K562 (cell line): Measurements from ENCODE around the gene KIAA1958. TPM values are rescaled to one million over a fixed set of nuclear protein-coding genes. Genes with fewer than 3 reads are reported as not detected.
A peak's percentile ranks its signal among the peaks of the same experiment; 100 is the strongest.

Source experiments
- ILF3 ChIP-seq: fragments of 450-650 bp; IDR thresholded peaks from 2 replicates; pipeline ENCODE4 v1.6.1; 2018; ENCODE audit warnings: antibody characterized with exemption, mild to moderate bottlenecking, moderate library complexity, borderline replicate concordance
- MEIS2 ChIP-seq: fragments of 450-650 bp; IDR thresholded peaks from 2 replicates; pipeline ENCODE4 v1.6.1; 2014; ENCODE audit warnings: mild to moderate bottlenecking; ENCODE audit not compliant: partially characterized antibody
- MIER1 ChIP-seq: fragments of 450-650 bp; IDR thresholded peaks from 2 replicates; pipeline ENCODE4 v1.6.1; 2016; ENCODE audit warnings: antibody characterized with exemption, mild to moderate bottlenecking, low read depth
- NFRKB ChIP-seq: fragments of 450-650 bp; IDR thresholded peaks from 2 replicates; pipeline ENCODE4 v1.6.1; 2016; ENCODE audit warnings: low read depth
- PPARD ChIP-seq: fragments of 250-450 bp; sonication (Bioruptor Pico); IDR thresholded peaks from 2 replicates; pipeline ENCODE4 v1.8.0; 2022; ENCODE audit warnings: inconsistent platforms, mild to moderate bottlenecking, moderate library complexity
- PTRF ChIP-seq: fragments of 450-650 bp; IDR thresholded peaks from 2 replicates; pipeline ENCODE4 v1.6.1; 2016; ENCODE audit warnings: mild to moderate bottlenecking, missing genetic modification characterization, missing compliant biosample characterization
- PTTG1 ChIP-seq: fragments of 450-650 bp; IDR thresholded peaks from 2 replicates; pipeline ENCODE4 v1.6.1; 2016; ENCODE audit warnings: low read depth, mild to moderate bottlenecking, missing genetic modification characterization, missing compliant biosample characterization
- RBM25 ChIP-seq: fragments of 200-400 bp; formaldehyde crosslinking; IDR thresholded peaks from 2 replicates; pipeline ENCODE4 v1.6.1; 2018; ENCODE audit warnings: low read length, low read depth, moderate library complexity; ENCODE audit not compliant: severe bottlenecking
- ZNF175 ChIP-seq: fragments of 200-800 bp; sonication (Bioruptor generic); IDR thresholded peaks from 2 replicates; pipeline ENCODE4 v1.6.1; 2016; ENCODE audit warnings: low read depth, mild to moderate bottlenecking, missing genetic modification characterization, missing compliant biosample characterization
- ZNF3 ChIP-seq: fragments of 250-450 bp; sonication (Bioruptor Pico); IDR thresholded peaks from 2 replicates; pipeline ENCODE4 v1.5.0; 2021; ENCODE audit warnings: mild to moderate bottlenecking, moderate library complexity
- polyA plus RNA-seq, 8 experiments: library from polyadenylated mRNA; depleted of rRNA in 4 of 8; stranded (reverse) in 5 of 8; unstranded in 3 of 8; fragments of >200 nt; fragmentation: Nextera tagmentation in 2 of 8; fragmentation: Illumina TruSeq in 1 of 8; extraction: Ambion mirVana in 2 of 8; extraction: Trizol in 1 of 8; gene quantifications; 2 replicates each; pipeline versions ENCODE4 v1.2.1 to v1.2.3, GENCODE V29; 2011 to 2014; ENCODE audit warnings: inconsistent platforms in 1 of 8, missing spikeins in 1 of 8
- total RNA-seq, 7 experiments: library from RNA; depleted of rRNA in 6 of 7; stranded (reverse); fragments of >200 nt in 6 of 7; fragmentation: Illumina TruSeq in 2 of 7; extraction: Trizol in 2 of 7; gene quantifications; 2 replicates each; pipeline versions ENCODE4 v1.2.1 to v1.2.3, GENCODE V29; 2011 to 2021; ENCODE audit warnings: low replicate concordance in 1 of 7
- TF ChIP-seq, protein P1 (sequence below): fragments of 200-800 bp; sonication (Bioruptor generic); IDR thresholded peaks from 2 replicates; pipeline ENCODE4 v1.6.1; 2016; ENCODE audit warnings: missing genetic modification characterization, missing compliant biosample characterization
- TF ChIP-seq, protein P2 (sequence below): fragments of 450-650 bp; IDR thresholded peaks from 2 replicates; pipeline ENCODE4 v1.6.1; 2018; ENCODE audit not compliant: partially characterized antibody
- TF ChIP-seq, protein P3 (sequence below): sonication (generic); formaldehyde crosslinking; IDR thresholded peaks from 2 replicates; pipeline ENCODE4 v1.8.0; 2022; ENCODE audit warnings: mild to moderate bottlenecking, missing genetic modification reagents, borderline replicate concordance
- TF ChIP-seq, protein P4 (sequence below): fragments of 250-450 bp; sonication (Bioruptor Pico); IDR thresholded peaks from 2 replicates; pipeline ENCODE4 v1.8.0; 2021; ENCODE audit warnings: moderate library complexity, mild to moderate bottlenecking, inconsistent platforms

Gene KIAA1958
- total and polyA plus RNA-seq, 9 of the 15 experiments (the other 6 are each of a cell fraction or from before 2014, with no cell fraction given) = 1.1 to 16.0 (median 10.1) TPM

DNA sequence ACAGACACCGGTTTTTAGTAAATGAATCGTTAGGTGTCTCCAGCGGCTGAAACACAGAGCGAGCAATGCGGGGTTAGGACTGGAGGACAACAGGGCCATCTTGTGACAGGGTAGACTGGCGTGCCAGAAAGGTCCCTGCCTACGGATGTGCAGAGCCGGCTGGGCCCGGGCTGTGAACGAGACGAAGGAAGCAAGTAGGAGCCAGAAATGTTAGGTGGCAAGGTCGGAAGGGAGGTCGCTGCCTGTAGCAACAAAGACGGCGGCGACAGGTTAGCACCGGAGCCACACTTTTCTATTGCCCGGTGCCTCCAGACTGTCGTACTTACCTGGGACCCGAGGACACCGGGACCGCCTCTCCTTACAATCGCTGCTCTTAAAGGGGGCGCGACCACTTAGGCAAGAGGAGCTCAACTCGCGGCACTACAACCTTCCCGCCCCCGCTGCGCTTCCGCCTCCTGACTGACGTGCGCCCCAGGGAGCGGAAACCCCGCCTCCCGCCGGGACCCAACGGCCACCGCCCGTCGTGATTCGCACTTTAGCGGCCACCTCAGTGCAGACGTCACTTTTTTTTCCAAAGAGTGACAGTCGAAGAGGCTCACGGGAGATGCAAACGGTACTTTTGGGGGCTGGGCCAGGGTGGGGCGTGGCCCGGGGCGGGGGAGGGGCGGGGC is 231.2 kb downstream of the KIAA1958 start, which contains the start of gene INIP (continued):
- TF ChIP-seq, protein P1, sequence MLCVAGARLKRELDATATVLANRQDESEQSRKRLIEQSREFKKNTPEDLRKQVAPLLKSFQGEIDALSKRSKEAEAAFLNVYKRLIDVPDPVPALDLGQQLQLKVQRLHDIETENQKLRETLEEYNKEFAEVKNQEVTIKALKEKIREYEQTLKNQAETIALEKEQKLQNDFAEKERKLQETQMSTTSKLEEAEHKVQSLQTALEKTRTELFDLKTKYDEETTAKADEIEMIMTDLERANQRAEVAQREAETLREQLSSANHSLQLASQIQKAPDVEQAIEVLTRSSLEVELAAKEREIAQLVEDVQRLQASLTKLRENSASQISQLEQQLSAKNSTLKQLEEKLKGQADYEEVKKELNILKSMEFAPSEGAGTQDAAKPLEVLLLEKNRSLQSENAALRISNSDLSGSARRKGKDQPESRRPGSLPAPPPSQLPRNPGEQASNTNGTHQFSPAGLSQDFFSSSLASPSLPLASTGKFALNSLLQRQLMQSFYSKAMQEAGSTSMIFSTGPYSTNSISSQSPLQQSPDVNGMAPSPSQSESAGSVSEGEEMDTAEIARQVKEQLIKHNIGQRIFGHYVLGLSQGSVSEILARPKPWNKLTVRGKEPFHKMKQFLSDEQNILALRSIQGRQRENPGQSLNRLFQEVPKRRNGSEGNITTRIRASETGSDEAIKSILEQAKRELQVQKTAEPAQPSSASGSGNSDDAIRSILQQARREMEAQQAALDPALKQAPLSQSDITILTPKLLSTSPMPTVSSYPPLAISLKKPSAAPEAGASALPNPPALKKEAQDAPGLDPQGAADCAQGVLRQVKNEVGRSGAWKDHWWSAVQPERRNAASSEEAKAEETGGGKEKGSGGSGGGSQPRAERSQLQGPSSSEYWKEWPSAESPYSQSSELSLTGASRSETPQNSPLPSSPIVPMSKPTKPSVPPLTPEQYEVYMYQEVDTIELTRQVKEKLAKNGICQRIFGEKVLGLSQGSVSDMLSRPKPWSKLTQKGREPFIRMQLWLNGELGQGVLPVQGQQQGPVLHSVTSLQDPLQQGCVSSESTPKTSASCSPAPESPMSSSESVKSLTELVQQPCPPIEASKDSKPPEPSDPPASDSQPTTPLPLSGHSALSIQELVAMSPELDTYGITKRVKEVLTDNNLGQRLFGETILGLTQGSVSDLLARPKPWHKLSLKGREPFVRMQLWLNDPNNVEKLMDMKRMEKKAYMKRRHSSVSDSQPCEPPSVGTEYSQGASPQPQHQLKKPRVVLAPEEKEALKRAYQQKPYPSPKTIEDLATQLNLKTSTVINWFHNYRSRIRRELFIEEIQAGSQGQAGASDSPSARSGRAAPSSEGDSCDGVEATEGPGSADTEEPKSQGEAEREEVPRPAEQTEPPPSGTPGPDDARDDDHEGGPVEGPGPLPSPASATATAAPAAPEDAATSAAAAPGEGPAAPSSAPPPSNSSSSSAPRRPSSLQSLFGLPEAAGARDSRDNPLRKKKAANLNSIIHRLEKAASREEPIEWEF (CRISPR knock-in tag) = no peak
- TF ChIP-seq, protein P2, sequence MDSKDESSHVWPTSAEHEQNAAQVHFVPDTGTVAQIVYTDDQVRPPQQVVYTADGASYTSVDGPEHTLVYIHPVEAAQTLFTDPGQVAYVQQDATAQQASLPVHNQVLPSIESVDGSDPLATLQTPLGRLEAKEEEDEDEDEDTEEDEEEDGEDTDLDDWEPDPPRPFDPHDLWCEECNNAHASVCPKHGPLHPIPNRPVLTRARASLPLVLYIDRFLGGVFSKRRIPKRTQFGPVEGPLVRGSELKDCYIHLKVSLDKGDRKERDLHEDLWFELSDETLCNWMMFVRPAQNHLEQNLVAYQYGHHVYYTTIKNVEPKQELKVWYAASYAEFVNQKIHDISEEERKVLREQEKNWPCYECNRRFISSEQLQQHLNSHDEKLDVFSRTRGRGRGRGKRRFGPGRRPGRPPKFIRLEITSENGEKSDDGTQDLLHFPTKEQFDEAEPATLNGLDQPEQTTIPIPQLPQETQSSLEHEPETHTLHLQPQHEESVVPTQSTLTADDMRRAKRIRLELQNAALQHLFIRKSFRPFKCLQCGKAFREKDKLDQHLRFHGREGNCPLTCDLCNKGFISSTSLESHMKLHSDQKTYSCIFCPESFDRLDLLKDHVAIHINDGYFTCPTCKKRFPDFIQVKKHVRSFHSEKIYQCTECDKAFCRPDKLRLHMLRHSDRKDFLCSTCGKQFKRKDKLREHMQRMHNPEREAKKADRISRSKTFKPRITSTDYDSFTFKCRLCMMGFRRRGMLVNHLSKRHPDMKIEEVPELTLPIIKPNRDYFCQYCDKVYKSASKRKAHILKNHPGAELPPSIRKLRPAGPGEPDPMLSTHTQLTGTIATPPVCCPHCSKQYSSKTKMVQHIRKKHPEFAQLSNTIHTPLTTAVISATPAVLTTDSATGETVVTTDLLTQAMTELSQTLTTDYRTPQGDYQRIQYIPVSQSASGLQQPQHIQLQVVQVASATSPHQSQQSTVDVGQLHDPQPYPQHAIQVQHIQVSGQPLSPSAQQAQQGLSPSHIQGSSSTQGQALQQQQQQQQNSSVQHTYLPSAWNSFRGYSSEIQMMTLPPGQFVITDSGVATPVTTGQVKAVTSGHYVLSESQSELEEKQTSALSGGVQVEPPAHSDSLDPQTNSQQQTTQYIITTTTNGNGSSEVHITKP = no peak
- TF ChIP-seq ZNF175 (CRISPR knock-in tag) = no peak
- TF ChIP-seq PTRF = no peak
- TF ChIP-seq ZNF3 (CRISPR knock-in tag) = no peak
- TF ChIP-seq MEIS2 = peak; percentile 80
- no peak for TF ChIP-seq PTTG1 (tag)
- TF ChIP-seq, protein P3, sequence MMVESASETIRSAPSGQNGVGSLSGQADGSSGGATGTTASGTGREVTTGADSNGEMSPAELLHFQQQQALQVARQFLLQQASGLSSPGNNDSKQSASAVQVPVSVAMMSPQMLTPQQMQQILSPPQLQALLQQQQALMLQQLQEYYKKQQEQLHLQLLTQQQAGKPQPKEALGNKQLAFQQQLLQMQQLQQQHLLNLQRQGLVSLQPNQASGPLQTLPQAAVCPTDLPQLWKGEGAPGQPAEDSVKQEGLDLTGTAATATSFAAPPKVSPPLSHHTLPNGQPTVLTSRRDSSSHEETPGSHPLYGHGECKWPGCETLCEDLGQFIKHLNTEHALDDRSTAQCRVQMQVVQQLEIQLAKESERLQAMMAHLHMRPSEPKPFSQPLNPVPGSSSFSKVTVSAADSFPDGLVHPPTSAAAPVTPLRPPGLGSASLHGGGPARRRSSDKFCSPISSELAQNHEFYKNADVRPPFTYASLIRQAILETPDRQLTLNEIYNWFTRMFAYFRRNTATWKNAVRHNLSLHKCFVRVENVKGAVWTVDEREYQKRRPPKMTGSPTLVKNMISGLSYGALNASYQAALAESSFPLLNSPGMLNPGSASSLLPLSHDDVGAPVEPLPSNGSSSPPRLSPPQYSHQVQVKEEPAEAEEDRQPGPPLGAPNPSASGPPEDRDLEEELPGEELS = no peak
- TF ChIP-seq NFRKB = no peak
- TF ChIP-seq RBM25 = no peak
- TF ChIP-seq PPARD (CRISPR knock-in tag) = no peak
- TF ChIP-seq MIER1 = no peak
- TF ChIP-seq ILF3 = no peak
- TF ChIP-seq, protein P4, sequence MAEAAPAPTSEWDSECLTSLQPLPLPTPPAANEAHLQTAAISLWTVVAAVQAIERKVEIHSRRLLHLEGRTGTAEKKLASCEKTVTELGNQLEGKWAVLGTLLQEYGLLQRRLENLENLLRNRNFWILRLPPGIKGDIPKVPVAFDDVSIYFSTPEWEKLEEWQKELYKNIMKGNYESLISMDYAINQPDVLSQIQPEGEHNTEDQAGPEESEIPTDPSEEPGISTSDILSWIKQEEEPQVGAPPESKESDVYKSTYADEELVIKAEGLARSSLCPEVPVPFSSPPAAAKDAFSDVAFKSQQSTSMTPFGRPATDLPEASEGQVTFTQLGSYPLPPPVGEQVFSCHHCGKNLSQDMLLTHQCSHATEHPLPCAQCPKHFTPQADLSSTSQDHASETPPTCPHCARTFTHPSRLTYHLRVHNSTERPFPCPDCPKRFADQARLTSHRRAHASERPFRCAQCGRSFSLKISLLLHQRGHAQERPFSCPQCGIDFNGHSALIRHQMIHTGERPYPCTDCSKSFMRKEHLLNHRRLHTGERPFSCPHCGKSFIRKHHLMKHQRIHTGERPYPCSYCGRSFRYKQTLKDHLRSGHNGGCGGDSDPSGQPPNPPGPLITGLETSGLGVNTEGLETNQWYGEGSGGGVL (CRISPR knock-in tag) = no peak
